ENCODE results near the gene CPXM2.

The CPXM2 gene

DNA sequence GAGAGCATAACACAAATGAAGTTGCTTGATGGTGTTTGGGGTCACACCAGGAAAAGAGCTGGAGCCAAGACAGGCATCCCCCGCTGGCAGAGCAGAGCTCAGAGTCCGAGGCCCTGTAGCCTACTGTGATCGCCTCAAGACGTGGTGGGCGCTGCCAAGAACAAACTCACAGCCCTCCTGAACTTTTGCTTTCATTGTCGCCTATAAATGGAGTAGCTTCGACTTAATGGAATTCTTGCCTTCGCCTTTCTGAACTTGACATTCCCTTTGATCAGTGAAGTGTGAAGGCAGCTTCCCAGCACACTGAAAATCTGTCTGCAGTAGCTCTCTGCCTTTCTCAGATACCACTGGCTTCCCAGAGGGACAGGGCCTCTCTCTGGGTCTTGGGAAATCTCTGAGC lies 21.3 kb downstream of the CPXM2 start:
- no peak for DNase-seq

- DNase-seq = peak in 3 of 56 donors; percentile 10 to 27 (median 15)
Observed at GRCh38 chr10:123869020-123869414, 22.6 kb downstream of the CPXM2 start.

- peak in 1 of 56 donors; percentile 16 for DNase-seq
Observed at GRCh38 chr10:123868038-123869019, 23.3 kb downstream of the CPXM2 start.

DNA sequence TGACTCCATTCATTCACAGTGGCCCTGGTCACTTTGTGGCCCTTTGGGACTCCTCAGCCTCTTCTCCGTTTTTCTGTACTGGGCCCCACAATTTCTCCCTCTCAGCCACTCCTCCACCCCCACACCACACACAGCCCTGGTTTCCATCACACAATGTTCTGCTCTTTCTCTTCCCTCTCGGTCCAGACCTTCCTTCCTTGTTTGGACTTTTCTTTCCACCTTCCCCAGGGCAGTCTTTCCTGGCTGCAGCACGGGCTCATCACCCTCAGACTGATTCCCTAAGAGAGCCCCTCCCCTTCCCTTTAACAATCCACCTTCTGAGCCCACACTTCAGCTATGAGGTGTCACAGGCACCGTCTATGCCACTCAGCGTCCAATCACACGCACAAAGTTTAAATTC lies 25.7 kb downstream of the CPXM2 start:
- DNase-seq = no peak

GRCh38 chr10:123865350-123865749 lies 26.3 kb downstream of the CPXM2 start:
- no peak for DNase-seq

DNA sequence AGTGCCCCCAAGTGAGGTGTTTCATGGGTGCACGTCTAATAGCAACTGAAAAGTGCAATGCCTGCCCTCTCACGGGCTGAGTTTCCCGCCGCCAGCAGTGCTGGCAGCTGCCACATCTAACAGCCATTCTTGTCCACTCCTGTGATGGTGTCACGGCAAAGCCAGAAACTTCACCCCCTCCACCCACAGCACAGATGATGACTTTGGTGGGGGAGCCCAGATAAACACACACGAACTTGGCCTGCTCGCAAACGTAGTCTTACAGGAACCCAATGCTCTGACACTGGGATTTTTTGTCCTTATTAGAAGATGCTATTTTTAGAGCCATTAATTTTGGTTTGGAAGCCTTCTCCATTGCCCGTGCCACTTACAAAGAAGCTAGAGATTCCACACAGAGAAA lies 26.7 kb downstream of the CPXM2 start:
- DNase-seq = no peak

DNA sequence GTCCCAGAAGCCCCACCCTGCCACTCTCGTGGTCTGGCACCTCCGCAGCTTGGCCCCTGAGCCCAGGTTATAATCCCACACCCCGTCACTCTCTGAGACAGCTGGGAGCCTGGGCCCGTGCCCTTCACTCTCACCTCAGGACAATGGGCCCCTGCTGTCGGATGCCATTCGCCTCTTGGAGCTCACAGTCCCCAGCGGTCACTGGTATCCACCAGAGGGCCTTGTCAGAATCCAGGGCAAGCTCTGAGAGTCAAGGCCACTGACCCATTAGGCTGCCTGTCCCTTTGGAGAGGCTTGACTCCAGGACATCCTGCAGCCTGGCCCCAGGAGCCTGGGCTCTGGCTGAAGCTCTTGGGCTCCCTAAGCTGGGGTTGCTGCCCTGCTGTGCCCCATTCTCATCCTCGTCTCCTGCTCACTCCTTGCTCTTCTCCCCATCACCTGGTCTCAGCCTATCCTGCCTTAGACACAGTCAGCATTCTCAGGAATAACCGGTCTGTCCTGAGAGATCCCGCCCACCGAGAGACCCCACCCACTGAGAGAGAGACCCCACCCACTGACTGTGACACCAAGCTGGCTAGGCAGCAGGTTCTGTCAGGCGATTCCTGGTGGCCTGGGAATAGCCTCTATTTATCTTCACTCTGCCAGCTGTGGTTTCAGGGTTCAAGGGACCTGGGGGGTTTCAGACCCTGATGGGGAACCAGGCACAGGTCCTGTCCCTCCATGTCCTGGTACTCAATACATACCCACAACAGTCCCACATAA lies 27.7 kb downstream of the CPXM2 start:
- no peak for DNase-seq

DNA sequence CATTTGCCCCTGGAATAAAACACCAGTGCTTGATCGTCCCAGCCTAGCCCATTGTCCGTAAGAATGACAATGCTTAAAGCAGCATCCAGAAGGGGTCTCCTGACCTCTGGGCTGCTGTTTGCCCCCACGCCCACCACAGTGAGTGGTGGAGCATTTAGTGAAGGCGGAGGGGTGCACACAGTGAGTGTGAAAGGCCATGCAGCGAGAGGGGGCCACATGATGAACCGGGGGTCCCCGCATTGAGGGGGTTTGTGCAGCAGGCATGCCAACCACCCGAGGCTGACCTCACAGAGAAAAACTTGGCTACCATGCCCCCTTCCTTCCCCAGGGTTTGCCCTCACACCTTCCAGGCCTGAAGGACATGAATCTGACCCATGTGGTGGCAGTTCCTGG lies 28.4 kb downstream of the CPXM2 start:
- no peak for DNase-seq

- DNase-seq = no peak
Observed at GRCh38 chr10:123862421-123863182, 29.0 kb downstream of the CPXM2 start.

GRCh38 chr10:123860856-123861255 lies 30.8 kb downstream of the CPXM2 start:
- DNase-seq = no peak

DNA sequence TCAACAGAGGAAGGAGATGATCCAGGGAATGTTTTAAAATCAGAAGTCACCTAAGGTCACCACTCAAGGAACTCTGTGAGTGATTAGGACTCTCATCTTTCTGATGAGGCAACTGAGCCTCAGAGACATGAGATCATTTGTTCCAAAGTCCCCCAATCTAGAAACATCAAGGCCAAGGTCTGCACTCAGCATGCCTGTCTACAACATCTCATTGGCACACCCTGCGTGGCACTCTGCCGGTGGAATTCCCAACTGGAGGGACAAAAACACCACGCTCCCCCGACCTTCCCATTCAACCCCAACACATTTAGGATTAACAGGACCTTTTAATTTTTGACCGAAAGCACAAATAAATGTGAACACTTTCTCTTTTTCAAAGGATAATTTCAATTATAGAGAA lies 31.4 kb downstream of the CPXM2 start:
- DNase-seq = no peak

- no peak for DNase-seq
Observed at GRCh38 chr10:123859653-123860050, 32.0 kb downstream of the CPXM2 start.

- no peak for DNase-seq
Observed at GRCh38 chr10:123858907-123859652, 32.5 kb downstream of the CPXM2 start.

GRCh38 chr10:123858077-123858681 lies 33.4 kb downstream of the CPXM2 start:
- peak in 1 of 56 donors; percentile 19 for DNase-seq

DNA sequence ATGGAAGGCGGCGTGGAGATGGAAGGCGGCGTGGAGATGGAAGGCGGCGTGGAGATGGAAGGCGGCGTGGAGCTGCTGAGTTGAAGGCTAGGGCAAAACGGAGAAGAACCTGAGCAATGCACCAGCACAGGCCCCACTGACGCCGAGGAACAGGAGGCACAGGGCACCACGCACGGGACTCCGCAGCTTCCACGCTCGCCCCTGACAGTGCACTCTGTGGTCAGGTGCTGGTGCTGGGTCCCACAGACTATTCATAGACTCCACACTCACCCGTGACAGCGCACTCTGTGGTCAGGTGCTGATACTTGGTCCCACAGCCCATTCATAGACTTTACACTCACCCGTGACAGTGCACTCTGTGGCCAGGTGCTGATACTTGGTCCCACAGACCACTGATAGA lies 34.0 kb downstream of the CPXM2 start:
- no peak for DNase-seq

GRCh38 chr10:123855008-123855684 lies 36.5 kb downstream of the CPXM2 start:
- no peak for DNase-seq

- DNase-seq = no peak
Observed at GRCh38 chr10:123854498-123854897, 37.1 kb downstream of the CPXM2 start.

GRCh38 chr10:123854003-123854402 lies 37.6 kb downstream of the CPXM2 start:
- DNase-seq = no peak

DNA sequence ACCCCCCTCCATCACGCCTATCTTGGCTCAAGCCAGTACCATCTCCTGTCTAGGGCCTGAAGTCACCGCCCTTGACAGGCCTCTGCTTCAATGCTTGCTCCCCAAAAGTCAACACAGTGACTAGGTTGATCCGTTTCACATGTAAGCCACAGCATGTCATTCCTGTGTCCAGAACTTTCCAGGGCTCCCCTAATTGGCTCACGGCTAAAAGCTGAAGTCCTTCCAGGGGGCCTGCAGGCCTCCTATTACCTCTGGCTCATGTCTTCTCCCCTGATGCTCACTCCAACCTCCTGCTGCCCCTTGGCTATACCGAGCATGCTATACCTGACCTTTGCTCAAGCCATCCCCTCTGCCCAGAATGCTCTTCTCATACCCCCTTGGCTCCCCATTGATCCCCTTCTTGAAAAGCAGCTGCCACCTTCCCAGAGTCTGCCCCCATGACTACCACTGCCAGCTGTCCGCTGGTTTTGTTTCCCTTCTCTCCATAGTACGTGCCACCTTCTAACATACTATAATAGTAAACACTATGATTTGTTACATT lies 39.1 kb downstream of the CPXM2 start:
- no peak for DNase-seq

All from amygdala (tissue), 56 donors.